ENCODE measurements around the gene DCN. TPM values are rescaled to one million over a fixed set of nuclear protein-coding genes. Genes with fewer than 3 reads are reported as not detected.

DCN gene
- total RNA-seq, 1 experiment from 2014 or later, result 1.8 TPM

- no peak for DNase-seq (ENCODE audit: extremely low read depth, low read depth)
Observed at GRCh38 chr12:91105807-91106206, 76.8 kb downstream of the DCN start.

GRCh38 chr12:91104812-91105466, 77.7 kb downstream of the DCN start:
- no peak for DNase-seq (ENCODE audit: extremely low read depth, low read depth)

GRCh38 chr12:91103624-91104023, 79.0 kb downstream of the DCN start:
- DNase-seq (ENCODE audit: extremely low read depth, low read depth), result no peak

- no peak for DNase-seq (ENCODE audit: extremely low read depth, low read depth)
Observed at GRCh38 chr12:91103101-91103500, 79.5 kb downstream of the DCN start.

GRCh38 chr12:91100906-91101305, 81.7 kb downstream of the DCN start:
- DNase-seq (ENCODE audit: extremely low read depth, low read depth), result no peak

GRCh38 chr12:91099836-91100235, 82.8 kb downstream of the DCN start:
- DNase-seq (ENCODE audit: extremely low read depth, low read depth), result no peak

GRCh38 chr12:91099341-91099740, 83.3 kb downstream of the DCN start:
- DNase-seq (ENCODE audit: extremely low read depth, low read depth), result no peak

GRCh38 chr12:91098941-91099340, 83.7 kb downstream of the DCN start:
- no peak for DNase-seq (ENCODE audit: extremely low read depth, low read depth)

- DNase-seq (ENCODE audit: extremely low read depth, low read depth), result no peak
Observed at GRCh38 chr12:91098461-91098860, 84.2 kb downstream of the DCN start.

- no peak for DNase-seq (ENCODE audit: extremely low read depth, low read depth)
Observed at GRCh38 chr12:91094957-91095356, 87.7 kb downstream of the DCN start.

GRCh38 chr12:91094032-91094662, 88.5 kb downstream of the DCN start:
- DNase-seq (ENCODE audit: extremely low read depth, low read depth), result no peak

GRCh38 chr12:91093341-91093740, 89.3 kb downstream of the DCN start:
- DNase-seq (ENCODE audit: extremely low read depth, low read depth), result no peak

GRCh38 chr12:91091916-91092715, 90.5 kb downstream of the DCN start:
- DNase-seq (ENCODE audit: extremely low read depth, low read depth), result no peak

Small RNA genes within 50 kb of the gene (small RNA-seq; reads per million reads assigned to genes)
- gene AC007115.1, result 0 reads per million in 2 experiments

Other genes with a start within 250 kb of the DCN start
- gene CCER1, start 227.6 kb downstream of the DCN start, total RNA-seq (2014; rRNA removed; shearing (Covaris generic)), result not detected in 2 replicates
- gene EPYC, start 177.8 kb downstream of the DCN start, total RNA-seq (2014; rRNA removed; shearing (Covaris generic)), result not detected in 2 replicates
- gene KERA, start 124.8 kb downstream of the DCN start, total RNA-seq (2014; rRNA removed; shearing (Covaris generic)), result not detected in 2 replicates
- 15.0 and 18.5 TPM in 2 replicates for gene LUM, start 71.3 kb downstream of the DCN start, total RNA-seq (2014; rRNA removed; shearing (Covaris generic))

All from NCI-H460 (cell line).